H9 (cell line): Measurements from ENCODE around the gene TMPRSS2. TPM values are rescaled to one million over a fixed set of nuclear protein-coding genes. Genes with fewer than 3 reads are reported as not detected.

Experiments used
- DNase-seq: peaks from one replicate; pipeline ENCODE4 v3.0.0-alpha.2; 2017
- H2AFZ ChIP-seq: one replicate; pipeline ENCODE4 v1.6.1; 2013; ENCODE audit warnings: mild to moderate bottlenecking, low read length, control low read depth, moderate library complexity
- H2AK5ac ChIP-seq: 2 replicates; pipeline ENCODE4 v1.6.1; 2013; ENCODE audit warnings: low read length, control low read depth, mixed read lengths; ENCODE audit not compliant: insufficient read length
- H2BK120ac ChIP-seq: one replicate; pipeline ENCODE4 v1.6.1; 2013; ENCODE audit warnings: low read depth, mild to moderate bottlenecking, low read length, control low read depth, inconsistent platforms; ENCODE audit not compliant: poor library complexity, severe bottlenecking
- H2BK12ac ChIP-seq: 2 replicates; pipeline ENCODE4 v1.6.1; 2013; ENCODE audit warnings: low read length, control low read depth, mixed read lengths, low read depth; ENCODE audit not compliant: insufficient read length
- H2BK15ac ChIP-seq: 2 replicates; pipeline ENCODE4 v1.6.1; 2013; ENCODE audit warnings: low read depth, low read length, control low read depth
- H2BK20ac ChIP-seq: one replicate; pipeline ENCODE4 v1.6.1; 2013; ENCODE audit warnings: low read depth, mild to moderate bottlenecking, low read length, control low read depth, inconsistent platforms; ENCODE audit not compliant: poor library complexity, severe bottlenecking
- H2BK5ac ChIP-seq: 2 replicates; pipeline ENCODE4 v1.6.1; 2013; ENCODE audit warnings: low read length, control low read depth, mixed read lengths; ENCODE audit not compliant: insufficient read length
- H3K14ac ChIP-seq: 2 replicates; pipeline ENCODE4 v1.6.1; 2013; ENCODE audit warnings: low read length, control low read depth; ENCODE audit not compliant: insufficient read depth
- H3K18ac ChIP-seq: 2 replicates; pipeline ENCODE4 v1.6.1; 2013; ENCODE audit warnings: low read depth, mild to moderate bottlenecking, mixed read lengths, low read length, control low read depth; ENCODE audit not compliant: insufficient read length
- H3K23ac ChIP-seq: 2 replicates; pipeline ENCODE4 v1.6.1; 2013; ENCODE audit warnings: low read length, control low read depth, mixed read lengths, low read depth; ENCODE audit not compliant: insufficient read length
- H3K23me2 ChIP-seq: 2 replicates; pipeline ENCODE4 v1.6.1; 2013; ENCODE audit warnings: low read depth, mild to moderate bottlenecking, mixed read lengths, low read length, control low read depth; ENCODE audit not compliant: insufficient read length, poor library complexity, severe bottlenecking
- H3K27ac ChIP-seq: 2 replicates; pipeline ENCODE4 v1.5.1; 2013; ENCODE audit warnings: low read length, control low read depth, mixed read lengths, low read depth; ENCODE audit not compliant: insufficient read length
- H3K27me3 ChIP-seq: 2 replicates; pipeline ENCODE4 v1.6.1; 2013; ENCODE audit warnings: low read length, control low read depth, inconsistent platforms; ENCODE audit not compliant: insufficient read depth
- H3K4ac ChIP-seq: 2 replicates; pipeline ENCODE4 v1.6.1; 2013; ENCODE audit warnings: low read depth, mild to moderate bottlenecking, control low read depth, inconsistent platforms, low read length, moderate library complexity
- H3K4me1 ChIP-seq: 2 replicates; pipeline ENCODE4 v1.6.1; 2013; ENCODE audit warnings: low read length, control low read depth, inconsistent platforms; ENCODE audit not compliant: insufficient read depth
- H3K4me2 ChIP-seq: 2 replicates; pipeline ENCODE4 v1.6.1; 2013; ENCODE audit warnings: low read length, control low read depth, mixed read lengths; ENCODE audit not compliant: insufficient read length, insufficient read depth
- H3K56ac ChIP-seq: 2 replicates; pipeline ENCODE4 v1.6.1; 2013; ENCODE audit warnings: low read depth, mild to moderate bottlenecking, mixed read lengths, low read length, control low read depth; ENCODE audit not compliant: insufficient read length
- H3K79me1 ChIP-seq: 2 replicates; pipeline ENCODE4 v1.6.1; 2013; ENCODE audit warnings: low read depth, mild to moderate bottlenecking, moderate library complexity, low read length, control low read depth, inconsistent platforms; ENCODE audit not compliant: insufficient read depth, poor library complexity, severe bottlenecking
- H3K79me2 ChIP-seq: 2 replicates; pipeline ENCODE4 v1.6.1; 2013; ENCODE audit warnings: low read length, control low read depth, inconsistent platforms; ENCODE audit not compliant: insufficient read depth
- H3K9ac ChIP-seq: 2 replicates; pipeline ENCODE4 v1.6.1; 2013; ENCODE audit warnings: low read length, control low read depth, mixed read lengths; ENCODE audit not compliant: insufficient read length; ENCODE audit errors: extremely low read depth
- H3K9me3 ChIP-seq: one replicate; pipeline ENCODE4 v1.6.1; 2013; ENCODE audit warnings: low read depth, low read length, inconsistent platforms; ENCODE audit not compliant: control insufficient read depth
- H3T11ph ChIP-seq: one replicate; pipeline ENCODE4 v1.6.1; 2013; ENCODE audit warnings: mild to moderate bottlenecking, low read length, control low read depth, inconsistent platforms
- H4K20me1 ChIP-seq: one replicate; pipeline ENCODE4 v1.6.1; 2013; ENCODE audit not compliant: control insufficient read depth, insufficient read length, insufficient read depth
- H4K5ac ChIP-seq: 2 replicates; pipeline ENCODE4 v1.6.1; 2013; ENCODE audit warnings: low read depth, mild to moderate bottlenecking, mixed read lengths, low read length, control low read depth; ENCODE audit not compliant: insufficient read length
- H4K8ac ChIP-seq: replicated peaks from 2 replicates; pipeline ENCODE4 v1.6.1; 2013; ENCODE audit warnings: low read length, control low read depth, mixed read lengths, low read depth; ENCODE audit not compliant: insufficient read length
- H4K91ac ChIP-seq: 2 replicates; pipeline ENCODE4 v1.6.1; 2013; ENCODE audit warnings: low read depth, mild to moderate bottlenecking, moderate library complexity, mixed read lengths, low read length, control low read depth; ENCODE audit not compliant: insufficient read length
- H3K27ac Mint-ChIP-seq, 3 experiments: 2 replicates in 2 of 3; 3 replicates in 1 of 3; pipeline ENCODE4 v1.8.0; 2020 to 2021; ENCODE audit warnings: mixed read lengths in 3 of 3, mild to moderate bottlenecking in 1 of 3, moderate library complexity in 1 of 3
- H3K27me3 Mint-ChIP-seq: 2 replicates; pipeline ENCODE4 v1.8.0; 2021; ENCODE audit warnings: low read depth, mild to moderate bottlenecking, moderate library complexity, mixed read lengths
- H3K36me3 Mint-ChIP-seq, 3 experiments: 2 replicates in 2 of 3; 3 replicates in 1 of 3; pipeline ENCODE4 v1.8.0; 2020 to 2021; ENCODE audit warnings: low read depth in 3 of 3, mixed read lengths in 3 of 3; ENCODE audit not compliant: insufficient read depth in 1 of 3
- H3K4me1 Mint-ChIP-seq, 2 experiments: 2 replicates each; pipeline ENCODE4 v1.8.0; 2020; ENCODE audit warnings: mixed read lengths in 2 of 2
- H3K4me3 Mint-ChIP-seq, 2 experiments: 2 replicates in 1 of 2; 3 replicates in 1 of 2; pipeline ENCODE4 v1.8.0; 2020 to 2021; ENCODE audit warnings: mild to moderate bottlenecking in 2 of 2, mixed read lengths in 2 of 2, moderate library complexity in 1 of 2
- H3K9me3 Mint-ChIP-seq, 2 experiments: 2 replicates in 1 of 2; 3 replicates in 1 of 2; pipeline ENCODE4 v1.8.0; 2020; ENCODE audit warnings: mild to moderate bottlenecking in 2 of 2, mixed read lengths in 2 of 2, moderate library complexity in 1 of 2
- WGBS: extraction: QIAGEN DNeasy Blood & Tissue Kit; methylation state at CpG from one replicate; pipeline ENCODE4 v1.1.7; 2013; ENCODE audit warnings: missing lambda C conversion rate, low lambda C conversion rate, mixed read lengths; ENCODE audit not compliant: insufficient read length; ENCODE audit errors: extremely low coverage; 5-methylcytosine and 5-hydroxymethylcytosine counted together
- total RNA-seq: library from RNA; stranded (reverse); gene quantifications from 2 replicates; pipeline ENCODE4 v1.2.1, GENCODE V29; 2021
- TF ChIP-seq, protein P1 (sequence below): fragments of 200-600 bp; sonication (generic); conservative IDR thresholded peaks from 3 replicates; pipeline ENCODE4 v1.8.0; 2021; ENCODE audit warnings: antibody characterized with exemption, mild to moderate bottlenecking

The TMPRSS2 gene
- total RNA-seq, 1 experiment from 2014 or later, result 12.1 TPM

DNA sequence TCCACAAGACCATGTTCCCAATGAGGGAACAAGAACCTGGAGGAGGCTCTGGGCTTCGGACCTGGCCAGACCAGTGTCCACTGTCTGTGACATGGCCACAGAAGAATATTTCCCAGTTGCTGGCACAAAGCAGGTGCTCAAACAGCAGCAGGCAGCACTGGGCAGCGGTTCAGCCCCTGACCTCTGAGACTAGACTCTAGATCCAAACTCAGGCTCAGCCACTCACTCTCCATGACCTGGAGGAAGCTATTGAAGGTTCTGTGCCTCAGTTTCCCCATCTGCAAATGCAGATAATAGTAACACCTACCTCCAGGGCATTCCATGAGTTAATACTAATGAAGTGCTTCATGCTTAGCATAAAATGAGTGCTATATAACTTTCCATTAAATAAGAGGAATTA is 8.0 kb downstream of the TMPRSS2 start:
- no peaks in the 10 kb centered on the region for H3K9me3 ChIP-seq
- H3K79me1 ChIP-seq, result no peaks in the 10 kb centered on the region
- Mint-ChIP-seq H3K4me3 (no peak overlapping the region), H3K36me3 (no peaks in the 10 kb centered on the region), H3K4me1 (peaks cover 28 to 34% of the 10 kb centered on the region in 2 experiments), H3K27ac (no peak overlapping the region), H3K27me3 (peaks cover 3% of the 10 kb centered on the region), H3K9me3 (no peaks in the 10 kb centered on the region)
- no peaks in the 10 kb centered on the region; the same call in 1 of the 2 replicates for H3K79me2 ChIP-seq
- no peak overlapping the region for H3T11ph ChIP-seq
- DNase-seq, result no peak
- H3K4me1 ChIP-seq, result no peaks in the 10 kb centered on the region; the same call in 1 of the 2 replicates
- TF ChIP-seq, protein P1, sequence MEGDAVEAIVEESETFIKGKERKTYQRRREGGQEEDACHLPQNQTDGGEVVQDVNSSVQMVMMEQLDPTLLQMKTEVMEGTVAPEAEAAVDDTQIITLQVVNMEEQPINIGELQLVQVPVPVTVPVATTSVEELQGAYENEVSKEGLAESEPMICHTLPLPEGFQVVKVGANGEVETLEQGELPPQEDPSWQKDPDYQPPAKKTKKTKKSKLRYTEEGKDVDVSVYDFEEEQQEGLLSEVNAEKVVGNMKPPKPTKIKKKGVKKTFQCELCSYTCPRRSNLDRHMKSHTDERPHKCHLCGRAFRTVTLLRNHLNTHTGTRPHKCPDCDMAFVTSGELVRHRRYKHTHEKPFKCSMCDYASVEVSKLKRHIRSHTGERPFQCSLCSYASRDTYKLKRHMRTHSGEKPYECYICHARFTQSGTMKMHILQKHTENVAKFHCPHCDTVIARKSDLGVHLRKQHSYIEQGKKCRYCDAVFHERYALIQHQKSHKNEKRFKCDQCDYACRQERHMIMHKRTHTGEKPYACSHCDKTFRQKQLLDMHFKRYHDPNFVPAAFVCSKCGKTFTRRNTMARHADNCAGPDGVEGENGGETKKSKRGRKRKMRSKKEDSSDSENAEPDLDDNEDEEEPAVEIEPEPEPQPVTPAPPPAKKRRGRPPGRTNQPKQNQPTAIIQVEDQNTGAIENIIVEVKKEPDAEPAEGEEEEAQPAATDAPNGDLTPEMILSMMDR, result no peak
- no peak overlapping the region for H2BK12ac ChIP-seq
- H3K27ac ChIP-seq, result no peak overlapping the region
- no peak overlapping the region for H3K4ac ChIP-seq
- H2AFZ ChIP-seq, result no peak overlapping the region
- H3K4me2 ChIP-seq, result no peak overlapping the region
- no peak overlapping the region for H2BK120ac ChIP-seq
- no peak overlapping the region for H2AK5ac ChIP-seq
- no peak overlapping the region for H3K56ac ChIP-seq
- H4K8ac ChIP-seq, result no peak overlapping the region
- no peak overlapping the region for H3K14ac ChIP-seq
- no peak overlapping the region for H3K18ac ChIP-seq
- WGBS, result no CpG with 5 or more reads among the region's 2 CpGs
- H3K27me3 ChIP-seq, result no peaks in the 10 kb centered on the region
- H2BK20ac ChIP-seq, result no peak overlapping the region
- no peak overlapping the region for H4K5ac ChIP-seq
- H3K23ac ChIP-seq, result no peak overlapping the region
- no peak overlapping the region for H2BK15ac ChIP-seq
- no peak overlapping the region for H4K91ac ChIP-seq
- H3K23me2 ChIP-seq, result no peaks in the 10 kb centered on the region
- H4K20me1 ChIP-seq, result no peaks in the 10 kb centered on the region
- H3K9ac ChIP-seq, result no peak overlapping the region
- H2BK5ac ChIP-seq, result no peak overlapping the region
